WI38 (cell line): ENCODE data around the gene NDUFV2.

Experiments
- H3K4me3 ChIP-seq: 2 replicates; pipeline ENCODE4 v1.5.1; 2011; ENCODE audit warnings: low read depth, mild to moderate bottlenecking, control low read depth, low read length
- CTCF ChIP-seq: IDR thresholded peaks from 2 replicates; pipeline ENCODE4 v1.5.1; 2012; ENCODE audit warnings: low read depth, mild to moderate bottlenecking, control low read depth, low read length

The NDUFV2 gene

GRCh38 chr18:9102508-9103375 lies at the start of gene NDUFV2:
Gene NDUFV2, plus strand, starts transcription at chr18:9102699. Its CDS starts 45 bp downstream, at chr18:9102744.
- TF ChIP-seq CTCF = no peak
- peak within 1 kb of the TSS; percentile 75 for H3K4me3 ChIP-seq

- TF ChIP-seq CTCF = no peak
- H3K4me3 ChIP-seq = no peak overlapping the region
Measured at GRCh38 chr18:9053814-9054213, 48.7 kb upstream of the NDUFV2 start.

GRCh38 chr18:9055185-9055584 lies 47.3 kb upstream of the NDUFV2 start:
- no peak for TF ChIP-seq CTCF

GRCh38 chr18:9055626-9056025 lies 46.9 kb upstream of the NDUFV2 start:
- TF ChIP-seq CTCF = no peak
- no peak overlapping the region for H3K4me3 ChIP-seq

More at GRCh38 chr18:9055185-9055584, 47.3 kb upstream of the NDUFV2 start:
- no peak overlapping the region for H3K4me3 ChIP-seq

GRCh38 chr18:9057646-9058045 lies 44.9 kb upstream of the NDUFV2 start:
- H3K4me3 ChIP-seq = no peak overlapping the region
- TF ChIP-seq CTCF = no peak

- TF ChIP-seq CTCF = no peak
Measured at GRCh38 chr18:9058406-9058805, 44.1 kb upstream of the NDUFV2 start.

GRCh38 chr18:9062418-9062751 lies 40.1 kb upstream of the NDUFV2 start:
- H3K4me3 ChIP-seq = no peak overlapping the region
- no peak for TF ChIP-seq CTCF

More at GRCh38 chr18:9058406-9058805, 44.1 kb upstream of the NDUFV2 start:
- H3K4me3 ChIP-seq = no peak overlapping the region
